ENCODE data around the gene STAT5B.

- TF ChIP-seq ATF3 (IDR thresholded peaks at IDR 0.05) (no peak), CTCF (IDR thresholded peaks at IDR 0.05 in 2 of 3, conservative IDR thresholded peaks at IDR 0.05 in 1 of 3; ENCODE audit: borderline replicate concordance in 1 of 3, insufficient read depth in 1 of 3, low read depth in 2 of 3, low read length in 2 of 3) (no peak), CBX3 (IDR thresholded peaks at IDR 0.05; ENCODE audit: low read depth) (no peak), MAX (IDR thresholded peaks at IDR 0.05) (no peak), EZH2 (IDR thresholded peaks at IDR 0.05) (no peak), POLR2A (IDR thresholded peaks at IDR 0.05; ENCODE audit: borderline replicate concordance, extremely low read depth, insufficient read depth, insufficient read length) (no peak), ZFX (IDR thresholded peaks at IDR 0.05) (no peak), SP1 (IDR thresholded peaks at IDR 0.05; ENCODE audit: low read depth) (no peak), ZNF274 (IDR thresholded peaks at IDR 0.05; ENCODE audit: low read depth, low read length) (no peak), REST (IDR thresholded peaks at IDR 0.05; ENCODE audit: low read depth) (no peak), CEBPB (IDR thresholded peaks at IDR 0.05; ENCODE audit: low read depth) (no peak), POLR2AphosphoS5 (IDR thresholded peaks at IDR 0.05; ENCODE audit: low read depth, low read length) (no peak)
Measured at GRCh38 chr17:42277342-42277712, 1.1 kb upstream of the STAT5B start.

Measured in HCT116 (cell line).